Body of pancreas (tissue), 4 donors: ENCODE measurements around the gene GPRC5B. TPM values are rescaled to one million over a fixed set of nuclear protein-coding genes. Genes with fewer than 3 reads are reported as not detected.

Experiments used
- ATAC-seq: fragments of 150-250 bp; one replicate; pipeline ENCODE4 v1.9.1; 2016
- DNase-seq, 4 donors: peaks; one replicate each; pipeline ENCODE4 v3.0.0-alpha.2; 2019
- H3K27ac ChIP-seq, 4 donors: fragments of 200-600 bp; sonication (generic); 1 replicate in 3 of 4; 2 replicates in 1 of 4; pipeline versions ENCODE4 v1.5.1 to v1.6.1; 2016 to 2019; ENCODE audit warnings: mild to moderate bottlenecking in 1 of 4, mixed read lengths in 1 of 4, moderate library complexity in 1 of 4
- H3K27me3 ChIP-seq, 2 donors: fragments of 200-600 bp; sonication (generic); one replicate each; pipeline ENCODE4 v1.6.0; 2016; ENCODE audit warnings: mild to moderate bottlenecking in 1 of 2
- H3K36me3 ChIP-seq, 2 donors: fragments of 200-600 bp; sonication (generic); replicated peaks in 1 of 2; 2 replicates each; pipeline ENCODE4 v1.5.1; 2016; ENCODE audit warnings: low read depth in 2 of 2; ENCODE audit not compliant: insufficient read depth in 1 of 2
- H3K4me1 ChIP-seq: fragments of 200-600 bp; sonication (generic); one replicate; pipeline ENCODE4 v1.6.0; 2016
- H3K4me3 ChIP-seq, 2 donors: fragments of 200-600 bp; sonication (generic); 1 replicate in 1 of 2; 2 replicates in 1 of 2; pipeline ENCODE4 v1.5.1; 2016 to 2019
- H3K9me3 ChIP-seq, 3 donors: fragments of 200-600 bp; sonication (generic); 1 replicate in 2 of 3; 2 replicates in 1 of 3; pipeline ENCODE4 v1.5.1; 2016
- CTCF ChIP-seq, 7 experiments: fragments of 450-650 bp in 4 of 7; fragments of 200-600 bp in 3 of 7; sonication (generic) in 3 of 7; IDR thresholded peaks; one replicate each; pipeline ENCODE4 v1.5.1; 2016 to 2019; ENCODE audit warnings: antibody characterized with exemption in 7 of 7
- POLR2A ChIP-seq, 3 donors: fragments of 450-650 bp; IDR thresholded peaks; one replicate each; pipeline ENCODE4 v1.6.1; 2016; ENCODE audit warnings: antibody characterized with exemption in 3 of 3, mild to moderate bottlenecking in 2 of 3
- WGBS, 2 donors: methylation state at CpG; one replicate each; pipeline ENCODE4 v1.1.5; 2017; 5-methylcytosine and 5-hydroxymethylcytosine counted together
- intact Hi-C: fragments of 100-400 bp; cut with DNase I; formaldehyde crosslinking; loops from one replicate; pipeline ENCODE4 v1.15.1; 2023
- total RNA-seq, 2 donors: library from RNA; depleted of rRNA; stranded (reverse); fragments of >200 nt; gene quantifications; one replicate each; pipeline ENCODE4 v1.1.0, GENCODE V29; 2016

The GPRC5B gene
- total RNA-seq, 2 donors from 2014 or later, result 27.7 to 31.6 TPM

- no peak for TF ChIP-seq POLR2A (IDR thresholded peaks at IDR 0.05)
- Histone ChIP-seq H3K27me3 (no peaks in the 10 kb centered on the region), H3K36me3 (no peaks in the 10 kb centered on the region), H3K27ac (no peak overlapping the region), H3K4me3 (no peak overlapping the region), H3K4me1 (peaks cover 10% of the 10 kb centered on the region), H3K9me3 (no peaks in the 10 kb centered on the region)
- ATAC-seq, result no peak
- 87 to 89% methylated on average over 5 of the region's 5 CpGs for WGBS, 2 donors
- intact Hi-C loops, result no loop called here
- DNase-seq, result no peak
These were observed 51.1 kb downstream of the GPRC5B start for GRCh38 chr16:19833581-19833980.

GRCh38 chr16:19833176-19833575 lies 51.5 kb downstream of the GPRC5B start:
- Histone ChIP-seq H3K4me1 (peaks cover 10% of the 10 kb centered on the region), H3K4me3 (no peak overlapping the region), H3K36me3 (no peaks in the 10 kb centered on the region), H3K27ac (no peak overlapping the region), H3K27me3 (no peaks in the 10 kb centered on the region), H3K9me3 (no peaks in the 10 kb centered on the region)
- ATAC-seq (no peak), DNase-seq (no peak)
- intact Hi-C loops, result no loop called here
- WGBS, 2 donors, result 62 to 79% methylated on average over 3 of the region's 3 CpGs
- no peak for TF ChIP-seq CTCF (IDR thresholded peaks at IDR 0.05)
- TF ChIP-seq POLR2A (IDR thresholded peaks at IDR 0.05), result no peak

GRCh38 chr16:19831678-19832077 lies 53.0 kb downstream of the GPRC5B start:
- WGBS, 2 donors, result 89% methylated on average over 6 of the region's 6 CpGs
- no peak for ATAC-seq
- Histone ChIP-seq H3K9me3 (no peaks in the 10 kb centered on the region), H3K4me1 (peaks cover 10% of the 10 kb centered on the region), H3K27me3 (no peaks in the 10 kb centered on the region), H3K27ac (no peak overlapping the region), H3K4me3 (no peak overlapping the region), H3K36me3 (no peaks in the 10 kb centered on the region)
- no peak for DNase-seq
- no peak for TF ChIP-seq POLR2A (IDR thresholded peaks at IDR 0.05)
- no peak for TF ChIP-seq CTCF (IDR thresholded peaks at IDR 0.05)
- intact Hi-C loops, result no loop called here

GRCh38 chr16:19830902-19831560 lies 53.6 kb downstream of the GPRC5B start:
- ATAC-seq, result no peak

More at GRCh38 chr16:19830902-19831560, 53.6 kb downstream of the GPRC5B start:
- H3K4me1 ChIP-seq, result peaks cover 10% of the 10 kb centered on the region
- no peaks in the 10 kb centered on the region for H3K9me3 ChIP-seq
- intact Hi-C loops, result no loop called here
- TF ChIP-seq POLR2A (IDR thresholded peaks at IDR 0.05), result no peak
- no peak for TF ChIP-seq CTCF (IDR thresholded peaks at IDR 0.05)
- no peaks in the 10 kb centered on the region for H3K27me3 ChIP-seq
- no peak overlapping the region for H3K27ac ChIP-seq
- H3K4me3 ChIP-seq, result no peak overlapping the region
- 80 to 90% methylated on average over 5 of the region's 5 CpGs for WGBS, 2 donors
- H3K36me3 ChIP-seq, result no peaks in the 10 kb centered on the region
- no peak for DNase-seq
